Fibroblast of lung (primary cell): ENCODE data around the gene AKAP13.

Experiments
- EZH2 ChIP-seq: IDR thresholded peaks from 2 replicates; pipeline ENCODE4 v1.5.1; 2012; ENCODE audit warnings: low read length, control low read depth, mild to moderate bottlenecking; ENCODE audit errors: missing control alignments
- TF ChIP-seq, protein P1 (sequence below), 2 donors: IDR thresholded peaks in 1 of 2; conservative IDR thresholded peaks in 1 of 2; 1 replicate in 1 of 2; 2 replicates in 1 of 2; pipeline ENCODE4 v1.5.1; 2011 to 2012; ENCODE audit warnings: low read length in 2 of 2, control low read depth in 1 of 2, inconsistent platforms in 1 of 2, low read depth in 1 of 2, mild to moderate bottlenecking in 1 of 2

DNA sequence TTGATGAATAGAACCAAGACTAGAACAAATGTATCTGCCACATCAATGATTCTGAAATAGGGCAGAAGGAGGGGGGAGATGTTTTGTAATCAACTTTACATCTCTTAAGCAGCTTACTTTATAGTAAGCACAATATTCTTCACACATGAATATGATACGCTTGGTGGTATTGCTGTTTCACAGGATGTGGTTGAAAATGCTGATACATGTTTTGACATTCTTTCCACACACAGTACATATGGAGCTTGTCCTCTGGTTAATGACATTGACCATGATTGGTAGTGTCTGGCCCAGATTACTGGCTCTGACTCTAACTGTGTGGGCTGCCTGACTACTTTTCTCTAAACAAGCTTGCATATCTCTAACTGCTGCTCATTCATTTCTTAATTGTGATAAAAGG, 245.5 kb downstream of the AKAP13 start:
- TF ChIP-seq, protein P1, sequence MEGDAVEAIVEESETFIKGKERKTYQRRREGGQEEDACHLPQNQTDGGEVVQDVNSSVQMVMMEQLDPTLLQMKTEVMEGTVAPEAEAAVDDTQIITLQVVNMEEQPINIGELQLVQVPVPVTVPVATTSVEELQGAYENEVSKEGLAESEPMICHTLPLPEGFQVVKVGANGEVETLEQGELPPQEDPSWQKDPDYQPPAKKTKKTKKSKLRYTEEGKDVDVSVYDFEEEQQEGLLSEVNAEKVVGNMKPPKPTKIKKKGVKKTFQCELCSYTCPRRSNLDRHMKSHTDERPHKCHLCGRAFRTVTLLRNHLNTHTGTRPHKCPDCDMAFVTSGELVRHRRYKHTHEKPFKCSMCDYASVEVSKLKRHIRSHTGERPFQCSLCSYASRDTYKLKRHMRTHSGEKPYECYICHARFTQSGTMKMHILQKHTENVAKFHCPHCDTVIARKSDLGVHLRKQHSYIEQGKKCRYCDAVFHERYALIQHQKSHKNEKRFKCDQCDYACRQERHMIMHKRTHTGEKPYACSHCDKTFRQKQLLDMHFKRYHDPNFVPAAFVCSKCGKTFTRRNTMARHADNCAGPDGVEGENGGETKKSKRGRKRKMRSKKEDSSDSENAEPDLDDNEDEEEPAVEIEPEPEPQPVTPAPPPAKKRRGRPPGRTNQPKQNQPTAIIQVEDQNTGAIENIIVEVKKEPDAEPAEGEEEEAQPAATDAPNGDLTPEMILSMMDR (conservative IDR thresholded peaks at IDR 0.05 in 1 of 2, IDR thresholded peaks at IDR 0.05 in 1 of 2; ENCODE audit: low read depth in 1 of 2, low read length in 2 of 2): no peak
- TF ChIP-seq EZH2: no peak
